Measurements from ENCODE around the gene MALT1.

The MALT1 gene

GRCh38 chr18:58631301-58631700 is 40.0 kb upstream of the MALT1 start:
- TF ChIP-seq TAF1 (IDR thresholded peaks at IDR 0.05; ENCODE audit: borderline replicate concordance, insufficient read depth, low read length) (no peak), POLR2AphosphoS5 (IDR thresholded peaks at IDR 0.05; ENCODE audit: low read depth, low read length) (no peak), SIN3A (IDR thresholded peaks at IDR 0.05; ENCODE audit: borderline replicate concordance, insufficient read depth, low read length) (no peak), FOXP2 (optimal IDR thresholded peaks at IDR 0.05; ENCODE audit: borderline replicate concordance, extremely low read depth, extremely low read length, insufficient read depth) (no peak)
- TF ChIP-seq, protein P1, sequence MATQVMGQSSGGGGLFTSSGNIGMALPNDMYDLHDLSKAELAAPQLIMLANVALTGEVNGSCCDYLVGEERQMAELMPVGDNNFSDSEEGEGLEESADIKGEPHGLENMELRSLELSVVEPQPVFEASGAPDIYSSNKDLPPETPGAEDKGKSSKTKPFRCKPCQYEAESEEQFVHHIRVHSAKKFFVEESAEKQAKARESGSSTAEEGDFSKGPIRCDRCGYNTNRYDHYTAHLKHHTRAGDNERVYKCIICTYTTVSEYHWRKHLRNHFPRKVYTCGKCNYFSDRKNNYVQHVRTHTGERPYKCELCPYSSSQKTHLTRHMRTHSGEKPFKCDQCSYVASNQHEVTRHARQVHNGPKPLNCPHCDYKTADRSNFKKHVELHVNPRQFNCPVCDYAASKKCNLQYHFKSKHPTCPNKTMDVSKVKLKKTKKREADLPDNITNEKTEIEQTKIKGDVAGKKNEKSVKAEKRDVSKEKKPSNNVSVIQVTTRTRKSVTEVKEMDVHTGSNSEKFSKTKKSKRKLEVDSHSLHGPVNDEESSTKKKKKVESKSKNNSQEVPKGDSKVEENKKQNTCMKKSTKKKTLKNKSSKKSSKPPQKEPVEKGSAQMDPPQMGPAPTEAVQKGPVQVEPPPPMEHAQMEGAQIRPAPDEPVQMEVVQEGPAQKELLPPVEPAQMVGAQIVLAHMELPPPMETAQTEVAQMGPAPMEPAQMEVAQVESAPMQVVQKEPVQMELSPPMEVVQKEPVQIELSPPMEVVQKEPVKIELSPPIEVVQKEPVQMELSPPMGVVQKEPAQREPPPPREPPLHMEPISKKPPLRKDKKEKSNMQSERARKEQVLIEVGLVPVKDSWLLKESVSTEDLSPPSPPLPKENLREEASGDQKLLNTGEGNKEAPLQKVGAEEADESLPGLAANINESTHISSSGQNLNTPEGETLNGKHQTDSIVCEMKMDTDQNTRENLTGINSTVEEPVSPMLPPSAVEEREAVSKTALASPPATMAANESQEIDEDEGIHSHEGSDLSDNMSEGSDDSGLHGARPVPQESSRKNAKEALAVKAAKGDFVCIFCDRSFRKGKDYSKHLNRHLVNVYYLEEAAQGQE (IDR thresholded peaks at IDR 0.05; ENCODE audit: insufficient read depth in 1 of 2, low read depth in 2 of 2, low read length in 2 of 2): no peak

DNA sequence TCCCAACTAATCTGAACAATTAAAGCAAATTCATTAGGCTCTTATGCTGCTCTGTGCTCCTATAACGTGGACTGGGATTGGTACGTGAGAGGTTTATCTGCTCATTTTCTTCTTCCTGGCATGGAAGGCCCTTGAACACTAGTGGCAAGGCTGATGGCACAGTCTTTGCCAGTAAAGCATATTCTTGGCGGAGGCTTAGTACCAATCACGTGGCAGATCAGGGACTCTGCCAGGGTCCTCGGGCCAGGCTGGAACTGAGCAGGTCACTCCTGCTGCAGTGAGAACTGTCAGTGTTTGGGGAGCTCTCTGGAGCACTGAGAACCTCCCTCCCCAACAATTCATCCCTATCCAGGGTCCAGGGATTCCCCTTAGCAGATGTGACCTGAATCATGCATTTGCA is 38.7 kb upstream of the MALT1 start:
- no peak for TF ChIP-seq POLR2AphosphoS5 (IDR thresholded peaks at IDR 0.05; ENCODE audit: low read depth, low read length)
- no peak for TF ChIP-seq TAF1 (IDR thresholded peaks at IDR 0.05; ENCODE audit: borderline replicate concordance, insufficient read depth, low read length)
- TF ChIP-seq FOXP2 (optimal IDR thresholded peaks at IDR 0.05; ENCODE audit: borderline replicate concordance, extremely low read depth, extremely low read length, insufficient read depth): no peak
- TF ChIP-seq, protein P1 (IDR thresholded peaks at IDR 0.05; ENCODE audit: insufficient read depth in 1 of 2, low read depth in 2 of 2, low read length in 2 of 2): no peak
- no peak for TF ChIP-seq SIN3A (IDR thresholded peaks at IDR 0.05; ENCODE audit: borderline replicate concordance, insufficient read depth, low read length)

DNA sequence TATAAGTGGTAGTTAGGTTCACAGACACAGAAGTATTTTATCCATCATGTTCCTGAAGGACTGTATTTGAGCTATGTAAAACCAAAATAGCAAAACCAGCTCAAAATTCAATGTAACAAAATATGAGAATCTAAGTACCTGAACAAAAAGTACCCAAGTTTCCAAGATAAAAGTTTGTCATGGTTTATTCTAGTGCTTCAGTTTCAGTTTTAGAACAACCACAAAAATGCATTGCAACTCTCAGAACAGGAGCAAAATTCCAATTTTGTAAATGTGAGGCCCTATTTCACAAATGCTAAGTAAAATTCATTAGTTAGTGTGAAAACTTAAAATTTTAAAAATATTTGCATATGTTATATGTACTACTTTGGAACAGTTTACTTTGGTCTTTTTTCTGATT is 37.4 kb upstream of the MALT1 start:
- TF ChIP-seq POLR2AphosphoS5 (IDR thresholded peaks at IDR 0.05; ENCODE audit: low read depth, low read length): no peak
- TF ChIP-seq, protein P1 (IDR thresholded peaks at IDR 0.05; ENCODE audit: insufficient read depth in 1 of 2, low read depth in 2 of 2, low read length in 2 of 2): no peak
- TF ChIP-seq TAF1 (IDR thresholded peaks at IDR 0.05; ENCODE audit: borderline replicate concordance, insufficient read depth, low read length): no peak
- no peak for TF ChIP-seq FOXP2 (optimal IDR thresholded peaks at IDR 0.05; ENCODE audit: borderline replicate concordance, extremely low read depth, extremely low read length, insufficient read depth)
- TF ChIP-seq SIN3A (IDR thresholded peaks at IDR 0.05; ENCODE audit: borderline replicate concordance, insufficient read depth, low read length): no peak

- TF ChIP-seq, protein P1 (IDR thresholded peaks at IDR 0.05; ENCODE audit: insufficient read depth in 1 of 2, low read depth in 2 of 2, low read length in 2 of 2): no peak
- TF ChIP-seq TAF1 (IDR thresholded peaks at IDR 0.05; ENCODE audit: borderline replicate concordance, insufficient read depth, low read length): no peak
Observed at GRCh38 chr18:58635891-58636290, 35.4 kb upstream of the MALT1 start.

DNA sequence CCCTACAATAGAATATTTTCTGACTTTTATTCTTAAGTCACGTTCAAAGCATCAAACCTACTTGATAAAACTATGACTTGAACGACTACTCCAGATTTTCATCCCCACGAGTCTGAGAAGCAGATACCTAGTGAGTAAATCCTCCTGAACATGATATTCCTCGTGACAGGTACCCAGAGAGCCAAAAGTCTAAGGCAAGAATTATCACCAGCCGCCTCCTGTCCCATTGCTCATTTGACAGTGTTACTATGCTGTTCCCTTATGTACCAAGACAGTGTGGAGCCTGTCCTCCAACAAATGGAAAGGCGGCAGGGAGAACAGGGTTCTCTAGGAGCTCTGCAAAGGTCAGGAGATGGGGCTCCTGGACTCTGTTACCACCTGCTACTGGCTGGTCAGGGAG is 34.1 kb upstream of the MALT1 start:
- TF ChIP-seq TAF1 (IDR thresholded peaks at IDR 0.05; ENCODE audit: borderline replicate concordance, insufficient read depth, low read length) (no peak), POLR2AphosphoS5 (IDR thresholded peaks at IDR 0.05; ENCODE audit: low read depth, low read length) (no peak)
